H9 (cell line): ENCODE results near the gene CDK2AP2. TPM values are rescaled to one million over a fixed set of nuclear protein-coding genes. Genes with fewer than 3 reads are reported as not detected.

Source experiments
- DNase-seq: peaks from one replicate; pipeline ENCODE4 v3.0.0-alpha.2; 2017
- H2AFZ ChIP-seq: one replicate; pipeline ENCODE4 v1.6.1; 2013; ENCODE audit warnings: mild to moderate bottlenecking, low read length, control low read depth, moderate library complexity
- H2AK5ac ChIP-seq: 2 replicates; pipeline ENCODE4 v1.6.1; 2013; ENCODE audit warnings: low read length, control low read depth, mixed read lengths; ENCODE audit not compliant: insufficient read length
- H2BK120ac ChIP-seq: one replicate; pipeline ENCODE4 v1.6.1; 2013; ENCODE audit warnings: low read depth, mild to moderate bottlenecking, low read length, control low read depth, inconsistent platforms; ENCODE audit not compliant: poor library complexity, severe bottlenecking
- H2BK12ac ChIP-seq: 2 replicates; pipeline ENCODE4 v1.6.1; 2013; ENCODE audit warnings: low read length, control low read depth, mixed read lengths, low read depth; ENCODE audit not compliant: insufficient read length
- H2BK15ac ChIP-seq: 2 replicates; pipeline ENCODE4 v1.6.1; 2013; ENCODE audit warnings: low read depth, low read length, control low read depth
- H2BK20ac ChIP-seq: one replicate; pipeline ENCODE4 v1.6.1; 2013; ENCODE audit warnings: low read depth, mild to moderate bottlenecking, low read length, control low read depth, inconsistent platforms; ENCODE audit not compliant: poor library complexity, severe bottlenecking
- H2BK5ac ChIP-seq: 2 replicates; pipeline ENCODE4 v1.6.1; 2013; ENCODE audit warnings: low read length, control low read depth, mixed read lengths; ENCODE audit not compliant: insufficient read length
- H3K14ac ChIP-seq: 2 replicates; pipeline ENCODE4 v1.6.1; 2013; ENCODE audit warnings: low read length, control low read depth; ENCODE audit not compliant: insufficient read depth
- H3K18ac ChIP-seq: 2 replicates; pipeline ENCODE4 v1.6.1; 2013; ENCODE audit warnings: low read depth, mild to moderate bottlenecking, mixed read lengths, low read length, control low read depth; ENCODE audit not compliant: insufficient read length
- H3K23ac ChIP-seq: 2 replicates; pipeline ENCODE4 v1.6.1; 2013; ENCODE audit warnings: low read length, control low read depth, mixed read lengths, low read depth; ENCODE audit not compliant: insufficient read length
- H3K23me2 ChIP-seq: 2 replicates; pipeline ENCODE4 v1.6.1; 2013; ENCODE audit warnings: low read depth, mild to moderate bottlenecking, mixed read lengths, low read length, control low read depth; ENCODE audit not compliant: insufficient read length, poor library complexity, severe bottlenecking
- H3K27ac ChIP-seq: 2 replicates; pipeline ENCODE4 v1.5.1; 2013; ENCODE audit warnings: low read length, control low read depth, mixed read lengths, low read depth; ENCODE audit not compliant: insufficient read length
- H3K27me3 ChIP-seq: 2 replicates; pipeline ENCODE4 v1.6.1; 2013; ENCODE audit warnings: low read length, control low read depth, inconsistent platforms; ENCODE audit not compliant: insufficient read depth
- H3K4ac ChIP-seq: 2 replicates; pipeline ENCODE4 v1.6.1; 2013; ENCODE audit warnings: low read depth, mild to moderate bottlenecking, control low read depth, inconsistent platforms, low read length, moderate library complexity
- H3K4me1 ChIP-seq: 2 replicates; pipeline ENCODE4 v1.6.1; 2013; ENCODE audit warnings: low read length, control low read depth, inconsistent platforms; ENCODE audit not compliant: insufficient read depth
- H3K4me2 ChIP-seq: 2 replicates; pipeline ENCODE4 v1.6.1; 2013; ENCODE audit warnings: low read length, control low read depth, mixed read lengths; ENCODE audit not compliant: insufficient read length, insufficient read depth
- H3K56ac ChIP-seq: 2 replicates; pipeline ENCODE4 v1.6.1; 2013; ENCODE audit warnings: low read depth, mild to moderate bottlenecking, mixed read lengths, low read length, control low read depth; ENCODE audit not compliant: insufficient read length
- H3K79me1 ChIP-seq: 2 replicates; pipeline ENCODE4 v1.6.1; 2013; ENCODE audit warnings: low read depth, mild to moderate bottlenecking, moderate library complexity, low read length, control low read depth, inconsistent platforms; ENCODE audit not compliant: insufficient read depth, poor library complexity, severe bottlenecking
- H3K79me2 ChIP-seq: 2 replicates; pipeline ENCODE4 v1.6.1; 2013; ENCODE audit warnings: low read length, control low read depth, inconsistent platforms; ENCODE audit not compliant: insufficient read depth
- H3K9ac ChIP-seq: 2 replicates; pipeline ENCODE4 v1.6.1; 2013; ENCODE audit warnings: low read length, control low read depth, mixed read lengths; ENCODE audit not compliant: insufficient read length; ENCODE audit errors: extremely low read depth
- H3K9me3 ChIP-seq: one replicate; pipeline ENCODE4 v1.6.1; 2013; ENCODE audit warnings: low read depth, low read length, inconsistent platforms; ENCODE audit not compliant: control insufficient read depth
- H3T11ph ChIP-seq: one replicate; pipeline ENCODE4 v1.6.1; 2013; ENCODE audit warnings: mild to moderate bottlenecking, low read length, control low read depth, inconsistent platforms
- H4K20me1 ChIP-seq: one replicate; pipeline ENCODE4 v1.6.1; 2013; ENCODE audit not compliant: control insufficient read depth, insufficient read length, insufficient read depth
- H4K5ac ChIP-seq: 2 replicates; pipeline ENCODE4 v1.6.1; 2013; ENCODE audit warnings: low read depth, mild to moderate bottlenecking, mixed read lengths, low read length, control low read depth; ENCODE audit not compliant: insufficient read length
- H4K8ac ChIP-seq: replicated peaks from 2 replicates; pipeline ENCODE4 v1.6.1; 2013; ENCODE audit warnings: low read length, control low read depth, mixed read lengths, low read depth; ENCODE audit not compliant: insufficient read length
- H4K91ac ChIP-seq: 2 replicates; pipeline ENCODE4 v1.6.1; 2013; ENCODE audit warnings: low read depth, mild to moderate bottlenecking, moderate library complexity, mixed read lengths, low read length, control low read depth; ENCODE audit not compliant: insufficient read length
- H3K27ac Mint-ChIP-seq, 3 experiments: 2 replicates in 2 of 3; 3 replicates in 1 of 3; pipeline ENCODE4 v1.8.0; 2020 to 2021; ENCODE audit warnings: mixed read lengths in 3 of 3, mild to moderate bottlenecking in 1 of 3, moderate library complexity in 1 of 3
- H3K27me3 Mint-ChIP-seq: 2 replicates; pipeline ENCODE4 v1.8.0; 2021; ENCODE audit warnings: low read depth, mild to moderate bottlenecking, moderate library complexity, mixed read lengths
- H3K36me3 Mint-ChIP-seq, 3 experiments: 2 replicates in 2 of 3; 3 replicates in 1 of 3; pipeline ENCODE4 v1.8.0; 2020 to 2021; ENCODE audit warnings: low read depth in 3 of 3, mixed read lengths in 3 of 3; ENCODE audit not compliant: insufficient read depth in 1 of 3
- H3K4me1 Mint-ChIP-seq, 2 experiments: 2 replicates each; pipeline ENCODE4 v1.8.0; 2020; ENCODE audit warnings: mixed read lengths in 2 of 2
- H3K4me3 Mint-ChIP-seq, 2 experiments: 2 replicates in 1 of 2; 3 replicates in 1 of 2; pipeline ENCODE4 v1.8.0; 2020 to 2021; ENCODE audit warnings: mild to moderate bottlenecking in 2 of 2, mixed read lengths in 2 of 2, moderate library complexity in 1 of 2
- H3K9me3 Mint-ChIP-seq, 2 experiments: 2 replicates in 1 of 2; 3 replicates in 1 of 2; pipeline ENCODE4 v1.8.0; 2020; ENCODE audit warnings: mild to moderate bottlenecking in 2 of 2, mixed read lengths in 2 of 2, moderate library complexity in 1 of 2
- WGBS: extraction: QIAGEN DNeasy Blood & Tissue Kit; methylation state at CpG from one replicate; pipeline ENCODE4 v1.1.7; 2013; ENCODE audit warnings: missing lambda C conversion rate, low lambda C conversion rate, mixed read lengths; ENCODE audit not compliant: insufficient read length; ENCODE audit errors: extremely low coverage; 5-methylcytosine and 5-hydroxymethylcytosine counted together
- total RNA-seq: library from RNA; stranded (reverse); gene quantifications from 2 replicates; pipeline ENCODE4 v1.2.1, GENCODE V29; 2021
- TF ChIP-seq, protein P1 (sequence below): fragments of 200-600 bp; sonication (generic); conservative IDR thresholded peaks from 3 replicates; pipeline ENCODE4 v1.8.0; 2021; ENCODE audit warnings: antibody characterized with exemption, mild to moderate bottlenecking

CDK2AP2 gene
- total RNA-seq, 1 experiment from 2014 or later, result 36.1 TPM

DNA sequence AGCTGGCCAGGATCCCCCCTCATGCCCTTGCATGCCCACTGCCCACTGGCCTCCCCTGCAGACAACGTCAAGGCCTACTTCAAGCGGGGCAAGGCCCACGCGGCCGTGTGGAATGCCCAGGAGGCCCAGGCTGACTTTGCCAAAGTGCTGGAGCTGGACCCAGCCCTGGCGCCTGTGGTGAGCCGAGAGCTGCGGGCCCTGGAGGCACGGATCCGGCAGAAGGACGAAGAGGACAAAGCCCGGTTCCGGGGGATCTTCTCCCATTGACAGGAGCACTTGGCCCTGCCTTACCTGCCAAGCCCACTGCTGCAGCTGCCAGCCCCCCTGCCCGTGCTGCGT is 17.3 kb downstream of the CDK2AP2 start:
- H3K27me3 ChIP-seq, result no peaks in the 10 kb centered on the region
- TF ChIP-seq, protein P1, sequence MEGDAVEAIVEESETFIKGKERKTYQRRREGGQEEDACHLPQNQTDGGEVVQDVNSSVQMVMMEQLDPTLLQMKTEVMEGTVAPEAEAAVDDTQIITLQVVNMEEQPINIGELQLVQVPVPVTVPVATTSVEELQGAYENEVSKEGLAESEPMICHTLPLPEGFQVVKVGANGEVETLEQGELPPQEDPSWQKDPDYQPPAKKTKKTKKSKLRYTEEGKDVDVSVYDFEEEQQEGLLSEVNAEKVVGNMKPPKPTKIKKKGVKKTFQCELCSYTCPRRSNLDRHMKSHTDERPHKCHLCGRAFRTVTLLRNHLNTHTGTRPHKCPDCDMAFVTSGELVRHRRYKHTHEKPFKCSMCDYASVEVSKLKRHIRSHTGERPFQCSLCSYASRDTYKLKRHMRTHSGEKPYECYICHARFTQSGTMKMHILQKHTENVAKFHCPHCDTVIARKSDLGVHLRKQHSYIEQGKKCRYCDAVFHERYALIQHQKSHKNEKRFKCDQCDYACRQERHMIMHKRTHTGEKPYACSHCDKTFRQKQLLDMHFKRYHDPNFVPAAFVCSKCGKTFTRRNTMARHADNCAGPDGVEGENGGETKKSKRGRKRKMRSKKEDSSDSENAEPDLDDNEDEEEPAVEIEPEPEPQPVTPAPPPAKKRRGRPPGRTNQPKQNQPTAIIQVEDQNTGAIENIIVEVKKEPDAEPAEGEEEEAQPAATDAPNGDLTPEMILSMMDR, result no peak
- H3K23ac ChIP-seq, result no peak overlapping the region
- no peak overlapping the region for H4K5ac ChIP-seq
- no peak overlapping the region for H3K4me2 ChIP-seq
- H2BK12ac ChIP-seq, result no peak overlapping the region
- H3K4ac ChIP-seq, result no peak overlapping the region
- no peak overlapping the region for H2BK15ac ChIP-seq
- H3K9me3 Mint-ChIP-seq, result no peaks in the 10 kb centered on the region
- no peaks in the 10 kb centered on the region for H3K23me2 ChIP-seq
- no peak overlapping the region for H3K18ac ChIP-seq
- no peak overlapping the region for H3K14ac ChIP-seq
- H2BK5ac ChIP-seq, result no peak overlapping the region
- H3K27ac ChIP-seq, result no peak overlapping the region
- no peak overlapping the region for H3K4me3 Mint-ChIP-seq
- peaks cover 4 to 32% (median 20%) of the 10 kb centered on the region in 3 experiments; a peak in 5 of 7 replicates for H3K36me3 Mint-ChIP-seq
- H3K4me1 Mint-ChIP-seq, result peaks cover 6 to 7% of the 10 kb centered on the region in 2 experiments
- no peak overlapping the region for H3K9ac ChIP-seq
- no peak overlapping the region for H2AK5ac ChIP-seq
- no peak overlapping the region for H4K91ac ChIP-seq
- no peak overlapping the region for H2AFZ ChIP-seq
- no peak overlapping the region for H4K8ac ChIP-seq
- no peaks in the 10 kb centered on the region for H3K79me2 ChIP-seq
- H3K79me1 ChIP-seq, result no peaks in the 10 kb centered on the region
- no peaks in the 10 kb centered on the region for H4K20me1 ChIP-seq
- no CpG with 5 or more reads among the region's 15 CpGs for WGBS
- DNase-seq, result no peak
- no peak overlapping the region; a peak in 1 of 7 replicates for H3K27ac Mint-ChIP-seq
- H3K4me1 ChIP-seq, result no peaks in the 10 kb centered on the region
- H3K27me3 Mint-ChIP-seq, result no peaks in the 10 kb centered on the region
- no peak overlapping the region for H3K56ac ChIP-seq
- H2BK120ac ChIP-seq, result no peak overlapping the region
- H3T11ph ChIP-seq, result no peak overlapping the region
- H2BK20ac ChIP-seq, result no peak overlapping the region
- H3K9me3 ChIP-seq, result no peaks in the 10 kb centered on the region
